ENCODE results near the gene ZBTB5. TPM values are rescaled to one million over a fixed set of nuclear protein-coding genes. Genes with fewer than 3 reads are reported as not detected.
"Not testable (repeated sequence)": the region's sequence is repeated elsewhere in the genome, so short reads cannot be mapped to it uniquely, and the experiment has no call there.

The ZBTB5 gene
- total RNA-seq, 2 experiments from 2014 or later: 7.0 to 7.6 TPM

DNA sequence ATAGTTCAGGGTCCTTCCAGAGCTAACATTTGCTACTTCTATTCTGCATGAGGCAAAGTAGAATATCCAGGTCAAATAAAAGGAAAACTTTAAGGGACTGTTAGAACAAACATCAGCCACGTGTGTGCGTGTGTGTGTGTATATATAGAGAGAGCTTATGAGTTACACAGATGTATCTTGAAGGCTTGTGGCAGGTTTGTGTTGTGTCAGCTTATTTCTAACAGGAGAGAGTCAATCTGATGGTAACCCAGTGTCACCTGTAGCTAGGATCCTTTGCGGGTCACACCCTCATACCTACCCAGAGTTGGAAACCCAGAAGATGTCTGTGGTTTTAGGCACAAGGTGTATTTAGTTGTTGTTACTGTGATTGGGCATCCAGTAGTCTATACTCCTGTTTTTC, 33.2 kb upstream of the ZBTB5 start:
- no peak overlapping the region for H3K4me3 Mint-ChIP-seq
- H3K4me1 Mint-ChIP-seq: peaks cover 10% of the 10 kb centered on the region
- H3K36me3 Mint-ChIP-seq: peaks cover 55% of the 10 kb centered on the region
- H3K27ac Mint-ChIP-seq: no peak overlapping the region
- DNase-seq: no peak
- no peaks in the 10 kb centered on the region for H3K27me3 Mint-ChIP-seq
- no peaks in the 10 kb centered on the region for H3K9me3 Mint-ChIP-seq

DNA sequence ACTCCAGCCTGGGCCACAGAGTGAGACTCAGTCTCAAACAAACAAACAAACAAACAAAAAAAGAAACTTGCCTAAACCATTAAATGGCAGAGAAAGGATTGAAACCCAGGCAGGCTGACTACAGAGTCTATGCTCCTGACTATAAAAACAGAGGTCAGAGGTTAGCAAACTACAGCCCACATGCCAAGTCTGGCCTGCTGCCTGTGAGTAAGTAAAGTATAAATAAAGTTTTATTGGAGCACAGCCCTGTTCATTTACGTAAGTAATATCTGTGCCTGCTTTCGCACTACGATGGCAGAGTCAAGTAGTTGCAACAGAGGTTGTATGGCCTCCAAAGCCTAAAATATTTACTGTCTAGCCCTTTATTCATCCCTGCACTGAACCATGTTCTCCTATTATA, 32.1 kb upstream of the ZBTB5 start:
- no peak overlapping the region for H3K4me3 Mint-ChIP-seq
- DNase-seq: no peak
- H3K27me3 Mint-ChIP-seq: no peaks in the 10 kb centered on the region
- H3K36me3 Mint-ChIP-seq: peaks cover 52% of the 10 kb centered on the region
- peaks cover 10% of the 10 kb centered on the region for H3K4me1 Mint-ChIP-seq
- no peaks in the 10 kb centered on the region for H3K9me3 Mint-ChIP-seq
- no peak overlapping the region for H3K27ac Mint-ChIP-seq

DNA sequence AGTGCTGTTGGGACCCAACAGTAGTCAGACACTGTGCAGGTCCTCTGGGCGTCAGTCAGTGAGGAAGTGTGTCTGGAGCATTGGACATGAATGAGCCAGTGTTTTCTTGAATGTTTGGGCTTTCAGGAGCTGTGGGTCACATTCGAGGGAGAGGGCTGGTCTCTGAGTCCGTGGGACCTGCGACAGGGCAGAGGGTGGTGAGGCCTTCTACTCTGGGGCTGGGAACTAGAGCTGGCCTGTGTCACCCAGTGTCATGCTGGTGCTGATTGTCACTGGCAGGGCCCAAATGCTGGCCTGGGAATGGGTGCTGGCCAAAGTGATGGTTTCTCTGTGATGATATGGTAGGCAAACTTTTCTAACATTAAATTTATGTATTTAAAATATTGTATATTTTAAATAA, 30.8 kb upstream of the ZBTB5 start:
- peaks cover 48% of the 10 kb centered on the region for H3K36me3 Mint-ChIP-seq
- DNase-seq: no peak
- no peak overlapping the region for H3K4me3 Mint-ChIP-seq
- H3K27me3 Mint-ChIP-seq: no peaks in the 10 kb centered on the region
- H3K4me1 Mint-ChIP-seq: peaks cover 13% of the 10 kb centered on the region
- no peak overlapping the region for H3K27ac Mint-ChIP-seq
- no peaks in the 10 kb centered on the region for H3K9me3 Mint-ChIP-seq

DNA sequence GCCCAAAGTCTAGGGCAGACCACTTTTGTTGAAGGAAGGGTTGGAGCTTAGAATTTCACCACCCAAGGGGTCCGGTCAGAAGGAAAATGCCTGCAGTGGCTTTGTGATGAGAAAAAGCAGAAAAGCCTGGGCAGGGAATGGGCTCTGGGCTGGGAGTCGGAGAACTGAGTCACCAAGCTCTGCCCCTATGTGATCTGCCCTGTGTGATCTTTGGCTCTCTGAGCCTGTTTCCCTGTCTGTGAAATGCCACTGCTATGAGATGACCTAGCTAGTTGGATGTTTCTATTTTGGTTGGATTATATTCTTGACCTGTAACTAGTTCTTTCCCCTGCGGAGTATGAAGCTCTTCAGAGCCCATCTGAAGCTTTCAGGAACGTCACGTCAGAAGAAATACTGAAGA, 30.3 kb upstream of the ZBTB5 start:
- DNase-seq: no peak
- Mint-ChIP-seq H3K27me3 (no peaks in the 10 kb centered on the region), H3K36me3 (peaks cover 53% of the 10 kb centered on the region)

DNA sequence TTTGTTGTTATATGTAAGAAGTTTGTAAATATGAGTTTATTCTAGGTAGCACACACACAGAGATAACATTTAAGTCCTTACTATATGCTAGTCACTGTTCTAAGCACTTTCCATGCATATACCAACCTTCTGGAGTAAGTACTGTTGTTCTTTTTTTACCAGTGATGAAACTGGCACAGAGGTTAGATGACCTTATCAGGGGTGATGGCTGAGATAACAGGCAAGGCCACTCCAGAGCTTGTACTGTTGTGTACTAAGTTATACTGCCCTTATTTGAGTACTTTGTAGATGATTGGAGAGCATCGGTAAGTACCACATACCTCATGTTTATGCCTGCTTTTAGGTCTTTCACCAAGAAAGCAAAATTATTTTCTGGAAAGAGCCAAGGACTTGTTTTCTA, 26.7 kb upstream of the ZBTB5 start:
- H3K36me3 Mint-ChIP-seq: peaks cover 63% of the 10 kb centered on the region
- H3K4me1 Mint-ChIP-seq: peaks cover 33% of the 10 kb centered on the region
- no peak overlapping the region for H3K27ac Mint-ChIP-seq
- DNase-seq: no peak
- no peaks in the 10 kb centered on the region for H3K27me3 Mint-ChIP-seq
- H3K4me3 Mint-ChIP-seq: no peak overlapping the region
- H3K9me3 Mint-ChIP-seq: no peaks in the 10 kb centered on the region

More for the DNA sequence above, 30.3 kb upstream of the ZBTB5 start:
- Mint-ChIP-seq H3K9me3 (no peaks in the 10 kb centered on the region), H3K4me3 (no peak overlapping the region), H3K4me1 (peaks cover 17% of the 10 kb centered on the region), H3K27ac (no peak overlapping the region)

DNA sequence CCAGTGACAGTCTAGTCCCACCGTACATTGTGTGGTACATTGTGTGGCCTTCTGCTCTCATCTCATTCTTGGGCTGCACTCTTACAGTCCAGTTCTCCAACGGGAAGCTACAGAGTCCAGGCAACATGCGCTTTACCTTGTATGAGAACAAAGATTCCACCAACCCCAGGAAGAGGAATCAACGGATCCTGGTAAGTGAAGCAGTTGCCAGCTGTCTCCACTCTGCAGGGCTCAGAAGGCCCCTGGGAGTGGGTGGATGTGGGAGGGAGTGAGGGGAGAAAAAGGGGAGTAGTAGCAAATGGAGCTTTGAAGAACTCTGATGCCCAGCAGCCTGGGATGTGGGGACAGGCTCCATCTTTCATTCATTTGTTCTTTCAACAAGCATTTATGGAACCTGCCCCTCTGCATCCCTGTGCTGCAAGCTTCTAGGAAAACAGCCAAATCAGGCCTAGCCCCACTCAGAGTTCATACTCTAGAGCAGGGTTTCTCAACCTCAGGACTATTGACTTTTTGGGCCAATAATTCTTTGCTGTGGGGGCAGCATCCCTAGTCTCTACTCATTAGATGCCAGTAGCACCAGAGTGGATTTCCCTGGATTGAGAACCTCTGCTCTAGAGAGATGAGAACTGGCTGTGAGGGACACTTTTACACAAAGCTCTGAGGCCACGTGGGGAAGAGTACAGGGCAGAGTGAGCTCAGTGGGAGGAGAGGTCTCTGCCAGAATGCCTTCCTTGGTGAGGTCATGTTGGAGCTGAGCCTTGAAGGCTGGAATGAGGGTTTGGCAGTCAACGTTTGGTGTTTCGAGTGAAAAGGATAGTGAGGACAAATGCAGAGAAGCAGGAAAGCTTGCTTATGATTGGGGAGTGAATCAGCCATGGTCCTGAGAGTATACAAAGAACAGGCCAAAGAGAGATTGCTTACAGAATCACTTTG, 21.6 kb upstream of the ZBTB5 start:
- Mint-ChIP-seq H3K4me1 (peaks cover 35% of the 10 kb centered on the region), H3K27me3 (peaks cover 2% of the 10 kb centered on the region)
- no peak for DNase-seq

DNA sequence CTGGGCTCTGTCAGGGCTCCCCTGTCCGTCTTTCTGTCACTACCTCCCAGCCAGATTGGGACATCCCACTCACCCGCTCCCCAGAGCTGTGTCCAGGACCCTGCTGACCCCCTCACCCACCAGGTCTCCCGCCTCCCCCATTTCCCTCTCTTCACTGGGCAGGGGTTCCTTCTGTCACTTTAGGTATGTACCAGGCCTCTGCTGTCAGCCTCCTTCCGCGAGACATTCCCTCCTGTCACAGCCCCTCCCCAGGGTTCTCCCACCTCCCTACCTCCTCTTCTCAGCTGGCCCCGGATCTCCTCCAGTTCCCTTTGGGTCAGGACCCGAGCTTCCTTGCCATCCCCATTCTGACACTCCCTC, 21.0 kb upstream of the ZBTB5 start:
- H3K4me3 Mint-ChIP-seq: peak overlapping the region; percentile 98
- no peak for DNase-seq
- H3K9me3 Mint-ChIP-seq: no peaks in the 10 kb centered on the region
- H3K4me1 Mint-ChIP-seq: peaks cover 35% of the 10 kb centered on the region
- H3K27me3 Mint-ChIP-seq: peaks cover 9% of the 10 kb centered on the region
- H3K36me3 Mint-ChIP-seq: peaks cover 39% of the 10 kb centered on the region
- peak overlapping the region; percentile 90 for H3K27ac Mint-ChIP-seq

More for the DNA sequence above, 21.6 kb upstream of the ZBTB5 start:
- H3K36me3 Mint-ChIP-seq: peaks cover 41% of the 10 kb centered on the region
- no peaks in the 10 kb centered on the region for H3K9me3 Mint-ChIP-seq
- peak overlapping the region; percentile 98 for H3K4me3 Mint-ChIP-seq
- H3K27ac Mint-ChIP-seq: peak overlapping the region; percentile 90

DNA sequence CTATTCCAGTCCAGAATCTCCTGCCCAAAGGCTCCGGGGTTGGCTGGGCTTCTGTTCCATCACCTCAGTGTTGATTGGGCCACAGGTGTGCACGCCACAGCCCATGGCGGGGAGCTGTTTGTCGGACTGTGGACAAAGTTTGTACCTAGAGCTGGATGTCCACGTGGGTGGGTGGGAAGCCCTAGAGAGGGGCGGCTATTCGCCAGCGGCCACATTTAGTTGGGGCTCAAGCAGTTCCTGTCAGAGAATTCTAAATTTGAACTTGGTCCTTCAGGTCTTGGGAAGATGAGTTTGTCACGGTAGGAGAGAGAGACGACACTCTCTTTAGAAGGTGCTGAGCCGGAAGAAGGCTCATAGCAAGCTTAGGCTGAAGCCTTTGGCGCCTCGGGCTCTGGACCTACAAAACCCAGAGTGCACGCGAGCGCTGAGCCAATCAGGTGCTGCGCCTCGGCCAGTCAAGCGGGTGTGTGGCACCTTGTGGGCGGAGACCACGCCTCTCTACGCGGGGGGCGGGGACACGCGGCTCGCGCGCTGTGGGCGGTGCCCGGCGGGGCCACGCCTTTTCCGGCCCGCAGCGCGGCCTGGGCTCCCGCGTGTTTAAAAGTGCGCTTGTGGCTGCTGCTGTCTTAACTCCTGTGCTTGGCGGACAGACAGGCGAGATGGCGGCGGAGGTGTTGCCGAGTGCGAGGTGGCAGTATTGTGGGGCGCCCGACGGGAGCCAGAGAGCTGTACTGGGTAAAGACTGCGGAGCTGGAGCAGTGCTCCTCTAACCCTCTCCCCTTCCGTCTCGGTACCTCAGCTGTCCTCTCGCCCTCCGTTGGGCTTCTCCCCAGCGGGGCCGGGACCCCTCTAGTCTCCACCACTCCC, 20.4 kb upstream of the ZBTB5 start, which contains the start of gene POLR1E:
Gene POLR1E, plus strand, starts transcription at position 560 of the 867 bp plus-strand sequence. Its CDS starts 100 bp downstream, at position 660.
- peak within 1 kb of the TSS; percentile 90 for H3K27ac Mint-ChIP-seq
- peak within 1 kb of the TSS; percentile 98 for H3K4me3 Mint-ChIP-seq

DNA sequence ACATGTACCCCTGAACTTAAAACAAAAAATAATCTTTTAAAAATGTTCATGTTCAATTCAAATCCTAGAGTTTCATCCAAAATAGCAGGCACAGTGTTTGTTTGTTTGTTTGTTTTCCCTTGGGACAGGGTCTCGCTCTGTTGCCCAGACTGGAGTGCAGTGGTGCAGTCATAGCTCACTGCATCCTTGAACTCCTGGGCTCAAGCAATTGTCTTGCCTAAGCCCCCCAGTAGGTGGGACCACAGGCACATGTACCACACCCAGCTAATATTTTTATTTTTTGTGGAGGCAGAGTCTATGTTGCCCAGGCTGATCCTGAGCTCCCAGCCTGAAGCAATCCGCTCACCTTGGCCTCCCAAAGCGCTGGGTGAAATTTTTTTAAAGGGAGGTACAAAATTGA, 15.5 kb upstream of the ZBTB5 start:
- Mint-ChIP-seq H3K27me3 (peaks cover 37% of the 10 kb centered on the region), H3K4me1 (peaks cover 9% of the 10 kb centered on the region), H3K9me3 (no peaks in the 10 kb centered on the region), H3K4me3 (no peak overlapping the region), H3K36me3 (no peaks in the 10 kb centered on the region), H3K27ac (no peak overlapping the region)
- DNase-seq: no peak

More for the DNA sequence above, 20.4 kb upstream of the ZBTB5 start, which contains the start of gene POLR1E:
- peak; percentile 97 for DNase-seq
- Mint-ChIP-seq H3K4me1 (peaks cover 31% of the 10 kb centered on the region), H3K36me3 (peaks cover 33% of the 10 kb centered on the region), H3K27me3 (peaks cover 9% of the 10 kb centered on the region), H3K9me3 (no peaks in the 10 kb centered on the region)

DNA sequence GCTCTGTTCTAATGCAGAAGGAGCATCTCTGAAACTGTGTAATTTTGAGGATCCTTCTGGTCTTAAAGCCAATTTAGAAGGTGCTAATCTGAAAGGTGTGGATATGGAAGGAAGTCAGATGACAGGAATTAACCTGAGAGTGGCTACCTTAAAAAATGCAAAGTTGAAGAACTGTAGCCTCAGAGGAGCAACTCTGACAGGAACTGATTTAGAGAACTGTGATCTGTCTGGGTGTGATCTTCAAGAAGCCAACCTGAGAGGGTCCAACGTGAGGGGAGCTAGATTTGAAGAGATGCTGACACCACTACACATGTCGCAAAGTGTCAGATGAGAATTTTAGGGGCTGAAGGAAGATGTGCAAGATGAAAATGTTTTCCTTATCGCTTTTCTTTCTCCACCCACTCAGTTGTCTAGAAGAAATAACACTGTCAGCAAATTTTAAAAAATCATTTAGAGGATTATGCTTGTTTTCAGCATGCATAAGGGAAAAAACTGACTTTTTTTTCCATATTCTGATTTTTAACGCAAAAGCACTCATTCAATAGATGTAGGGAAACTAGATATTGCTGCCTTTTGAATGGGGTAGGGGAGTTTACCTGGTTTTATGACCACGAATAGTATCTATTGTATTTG, 12.9 kb upstream of the ZBTB5 start:
- not testable (repeated sequence) for H3K4me1 Mint-ChIP-seq, H3K36me3 Mint-ChIP-seq, H3K9me3 Mint-ChIP-seq, H3K4me3 Mint-ChIP-seq, DNase-seq, H3K27ac Mint-ChIP-seq
- peaks cover 37% of the 10 kb centered on the region for H3K27me3 Mint-ChIP-seq

DNA sequence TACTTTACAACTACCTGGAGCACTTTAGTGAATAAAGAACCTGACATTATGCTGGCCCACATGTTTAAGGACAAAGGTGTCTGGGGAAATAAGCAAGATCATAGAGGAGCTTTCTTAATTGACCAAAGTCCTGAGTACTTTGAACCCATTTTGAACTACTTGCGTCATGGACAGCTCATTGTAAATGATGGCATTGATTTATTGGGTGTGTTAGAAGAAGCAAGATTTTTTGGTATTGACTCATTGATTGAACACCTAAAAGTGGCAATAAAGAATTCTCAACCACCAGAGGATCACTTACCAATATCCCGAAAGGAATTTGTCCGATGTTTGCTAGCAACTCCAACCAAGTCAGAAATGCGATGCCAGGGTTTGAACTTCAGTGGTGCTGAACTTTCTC, 12.2 kb upstream of the ZBTB5 start:
- H3K27me3 Mint-ChIP-seq: peaks cover 37% of the 10 kb centered on the region
- not testable (repeated sequence) for H3K4me1 Mint-ChIP-seq, DNase-seq, H3K9me3 Mint-ChIP-seq, H3K36me3 Mint-ChIP-seq, H3K4me3 Mint-ChIP-seq, H3K27ac Mint-ChIP-seq

DNA sequence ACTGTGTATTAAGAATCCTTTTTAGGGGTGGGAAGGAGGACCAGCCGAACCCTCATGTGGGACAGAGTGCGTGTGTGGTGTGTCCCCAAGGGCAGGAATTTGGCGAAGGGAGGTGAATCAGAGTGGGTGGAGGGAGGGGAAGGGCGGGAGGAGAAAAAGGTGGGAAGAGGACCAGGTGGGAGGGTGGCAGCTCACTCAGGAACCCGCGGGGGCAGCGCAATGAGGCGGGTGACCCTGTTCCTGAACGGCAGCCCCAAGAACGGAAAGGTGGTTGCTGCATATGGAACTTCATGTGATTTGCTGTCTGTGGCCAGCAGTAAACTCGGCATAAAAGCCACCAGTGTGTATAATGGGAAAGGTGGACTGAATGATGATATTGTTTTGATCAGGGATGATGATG, 11.7 kb upstream of the ZBTB5 start:
- no peak overlapping the region for H3K4me3 Mint-ChIP-seq
- peaks cover 35% of the 10 kb centered on the region for H3K27me3 Mint-ChIP-seq
- peaks cover 9% of the 10 kb centered on the region for H3K9me3 Mint-ChIP-seq
- DNase-seq: no peak
- peaks cover 6% of the 10 kb centered on the region for H3K4me1 Mint-ChIP-seq
- H3K27ac Mint-ChIP-seq: no peak overlapping the region
- H3K36me3 Mint-ChIP-seq: peaks cover 4% of the 10 kb centered on the region

DNA sequence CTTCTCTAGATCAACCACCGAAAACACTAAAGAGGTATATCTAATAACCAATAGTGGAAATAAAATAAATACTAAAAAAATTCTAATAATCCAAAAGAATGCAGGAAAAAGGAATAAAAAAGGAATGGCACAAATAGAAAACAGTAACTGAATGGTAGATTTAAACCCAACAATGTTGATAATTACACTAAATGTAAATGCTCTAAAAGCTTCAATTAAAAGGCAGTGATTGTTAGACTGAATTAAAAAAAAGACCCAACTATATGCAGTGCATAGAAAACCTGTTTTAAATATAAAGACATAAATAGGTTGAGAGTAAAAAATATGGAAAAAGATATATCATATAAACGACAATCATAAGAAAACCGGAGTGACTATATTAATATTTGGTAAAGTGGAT, 9.2 kb upstream of the ZBTB5 start:
- peaks cover 4% of the 10 kb centered on the region for H3K36me3 Mint-ChIP-seq

DNA sequence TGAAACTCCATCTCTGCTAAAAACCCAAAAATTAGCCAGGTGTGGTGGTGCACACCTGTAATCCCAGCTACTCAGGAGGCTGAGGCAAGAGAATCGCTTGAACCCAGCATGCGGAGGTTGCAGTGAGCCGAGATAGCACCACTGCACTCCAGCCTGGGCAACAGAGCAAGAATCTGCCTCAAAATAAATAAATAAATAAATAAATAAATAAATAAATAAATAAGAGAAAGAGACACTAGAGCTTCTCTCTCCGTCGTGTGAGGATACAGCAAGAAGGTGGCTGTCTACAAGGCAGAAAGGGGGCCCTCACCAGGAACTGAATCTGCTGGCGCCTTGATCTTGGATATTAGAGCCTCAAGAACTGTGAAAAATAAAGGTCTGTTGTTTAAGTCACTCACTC, 8.7 kb upstream of the ZBTB5 start:
- peaks cover 25% of the 10 kb centered on the region for H3K27me3 Mint-ChIP-seq
- not testable (repeated sequence) for H3K4me1 Mint-ChIP-seq, H3K9me3 Mint-ChIP-seq, H3K27ac Mint-ChIP-seq, H3K4me3 Mint-ChIP-seq, DNase-seq, H3K36me3 Mint-ChIP-seq

More for the DNA sequence above, 9.2 kb upstream of the ZBTB5 start:
- peaks cover 6% of the 10 kb centered on the region for H3K4me1 Mint-ChIP-seq
- H3K27me3 Mint-ChIP-seq: peaks cover 25% of the 10 kb centered on the region
- DNase-seq: no peak
- H3K4me3 Mint-ChIP-seq: no peak overlapping the region
- H3K27ac Mint-ChIP-seq: no peak overlapping the region
- peaks cover 9% of the 10 kb centered on the region for H3K9me3 Mint-ChIP-seq
